Kidney (tissue), 14 donors: ENCODE data around the gene NPW. TPM values are rescaled to one million over a fixed set of nuclear protein-coding genes. Genes with fewer than 3 reads are reported as not detected.

Source experiments
- DNase-seq, 5 donors: peaks; one replicate each; pipeline ENCODE4 v3.0.0-alpha.2; 2013 to 2020
- FAIRE-seq: peaks from 2 replicates; lab custom pipeline; 2012; peaks lifted over from hg19 to GRCh38; lab: Jason Lieb, UNC
- H3K27ac ChIP-seq, 2 donors: one replicate each; pipeline ENCODE4 v1.7.0; 2013; ENCODE audit warnings: low read depth in 2 of 2, low read length in 2 of 2, inconsistent platforms in 1 of 2
- H3K27me3 ChIP-seq: one replicate; pipeline ENCODE4 v1.7.1; 2013; ENCODE audit warnings: low read length, inconsistent platforms; ENCODE audit not compliant: control insufficient read depth, insufficient read depth
- H3K36me3 ChIP-seq, 3 donors: one replicate each; pipeline versions ENCODE4 v1.7.0 to v1.7.1; 2013; ENCODE audit warnings: low read length in 3 of 3, control low read depth in 1 of 3, inconsistent platforms in 1 of 3; ENCODE audit not compliant: insufficient read depth in 3 of 3, control insufficient read depth in 2 of 3
- H3K4me1 ChIP-seq, 3 donors: one replicate each; pipeline versions ENCODE4 v1.7.0 to v1.7.1; 2013; ENCODE audit warnings: low read length in 3 of 3, inconsistent platforms in 1 of 3, low read depth in 1 of 3; ENCODE audit not compliant: control insufficient read depth in 2 of 3, insufficient read depth in 2 of 3
- H3K4me3 ChIP-seq, 3 donors: one replicate each; pipeline versions ENCODE4 v1.7.0 to v1.8.1; 2013; ENCODE audit warnings: low read length in 3 of 3, control low read depth in 1 of 3, inconsistent platforms in 1 of 3
- H3K9ac ChIP-seq, 3 donors: one replicate each; pipeline versions ENCODE4 v1.7.0 to v1.7.1; 2013; ENCODE audit warnings: low read length in 3 of 3, control low read depth in 1 of 3, inconsistent platforms in 1 of 3
- H3K9me3 ChIP-seq, 3 donors: one replicate each; pipeline versions ENCODE4 v1.7.0 to v1.7.1; 2013; ENCODE audit warnings: low read length in 3 of 3, control low read depth in 1 of 3, inconsistent platforms in 1 of 3; ENCODE audit not compliant: control insufficient read depth in 2 of 3, insufficient read depth in 1 of 3
- intact Hi-C: fragments of 100-400 bp; cut with DNase I; formaldehyde crosslinking; loops from one replicate; pipeline ENCODE4 v1.11.1; 2022
- polyA plus RNA-seq: library from polyadenylated mRNA; stranded (reverse); fragments of 350-450 nt; fragmentation: Illumina TruSeq; extraction: RNeasy Lipid Tissue Mini Kit (QIAGEN cat#74804); gene quantifications from one replicate; pipeline ENCODE4 v1.2.3, GENCODE V29; 2014; ENCODE audit warnings: low read depth, low replicate concordance; ENCODE audit not compliant: insufficient read depth
- total RNA-seq: library from RNA; stranded (reverse); fragmentation: NEBNext Ultra II Directional; extraction: Animal tissue kit (Norgen Biotek cat#: 25700); gene quantifications from one replicate; pipeline ENCODE4 v1.2.1, GENCODE V29; 2021
- TF ChIP-seq, protein P1 (sequence below): IDR thresholded peaks from 3 replicates; pipeline ENCODE4 v1.5.1; 2012; ENCODE audit warnings: mild to moderate bottlenecking, moderate library complexity, borderline replicate concordance; ENCODE audit not compliant: insufficient read depth; ENCODE audit errors: extremely low read depth
- donor health status: control.
- donor health status: control.
- donor health status: control.
- donor health status: control.
- donor health status: control.
- donor health status: DM: yes; HTN: yes; CAD: no.
- donor health status: Normal renal cell carcinoma (clear cell type).

The NPW gene
- total and polyA plus RNA-seq, 2 donors from 2014 or later, result not detected

- H3K9me3 ChIP-seq, result no peaks in the 10 kb centered on the region
- no peaks in the 10 kb centered on the region for H3K27me3 ChIP-seq
- no peaks in the 10 kb centered on the region for H3K36me3 ChIP-seq
- no peak overlapping the region for H3K9ac ChIP-seq
- H3K27ac ChIP-seq, result no peak overlapping the region
- H3K4me1 ChIP-seq, result peaks cover 0 to 30% (median 0%) of the 10 kb centered on the region in 3 donors
- FAIRE-seq (no peak), DNase-seq (no peak)
- H3K4me3 ChIP-seq, result peak overlapping the region in 1 of 3 donors; percentile 82
- TF ChIP-seq, protein P1, sequence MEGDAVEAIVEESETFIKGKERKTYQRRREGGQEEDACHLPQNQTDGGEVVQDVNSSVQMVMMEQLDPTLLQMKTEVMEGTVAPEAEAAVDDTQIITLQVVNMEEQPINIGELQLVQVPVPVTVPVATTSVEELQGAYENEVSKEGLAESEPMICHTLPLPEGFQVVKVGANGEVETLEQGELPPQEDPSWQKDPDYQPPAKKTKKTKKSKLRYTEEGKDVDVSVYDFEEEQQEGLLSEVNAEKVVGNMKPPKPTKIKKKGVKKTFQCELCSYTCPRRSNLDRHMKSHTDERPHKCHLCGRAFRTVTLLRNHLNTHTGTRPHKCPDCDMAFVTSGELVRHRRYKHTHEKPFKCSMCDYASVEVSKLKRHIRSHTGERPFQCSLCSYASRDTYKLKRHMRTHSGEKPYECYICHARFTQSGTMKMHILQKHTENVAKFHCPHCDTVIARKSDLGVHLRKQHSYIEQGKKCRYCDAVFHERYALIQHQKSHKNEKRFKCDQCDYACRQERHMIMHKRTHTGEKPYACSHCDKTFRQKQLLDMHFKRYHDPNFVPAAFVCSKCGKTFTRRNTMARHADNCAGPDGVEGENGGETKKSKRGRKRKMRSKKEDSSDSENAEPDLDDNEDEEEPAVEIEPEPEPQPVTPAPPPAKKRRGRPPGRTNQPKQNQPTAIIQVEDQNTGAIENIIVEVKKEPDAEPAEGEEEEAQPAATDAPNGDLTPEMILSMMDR, result no peak
- intact Hi-C loops, result no loop called here
These were observed 10.5 kb downstream of the NPW start for GRCh38 chr16:2030036-2030435.

- Histone ChIP-seq H3K4me3 (no peak overlapping the region), H3K36me3 (no peaks in the 10 kb centered on the region), H3K27ac (peak overlapping the region in 1 of 2 donors; percentile 49), H3K27me3 (no peaks in the 10 kb centered on the region), H3K4me1 (peaks cover 0 to 30% (median 0%) of the 10 kb centered on the region in 3 donors), H3K9ac (no peak overlapping the region), H3K9me3 (no peaks in the 10 kb centered on the region)
- no peak for FAIRE-seq
- peak in 1 of 5 donors; percentile 80 for DNase-seq
- TF ChIP-seq, protein P1, result no peak
- intact Hi-C loops, result no loop called here
These were observed 11.5 kb downstream of the NPW start for GRCh38 chr16:2031081-2031577.

- intact Hi-C loops, result no loop called here
- Histone ChIP-seq H3K27me3 (no peaks in the 10 kb centered on the region), H3K4me1 (peaks cover 0 to 37% (median 0%) of the 10 kb centered on the region in 3 donors), H3K9ac (no peak overlapping the region), H3K36me3 (peaks cover 0 to 3% (median 0%) of the 10 kb centered on the region in 3 donors), H3K27ac (peak overlapping the region; percentile 76 to 82), H3K9me3 (no peaks in the 10 kb centered on the region), H3K4me3 (peak overlapping the region in 1 of 3 donors; percentile 60)
- FAIRE-seq (no peak), DNase-seq (peak in 1 of 5 donors; percentile 54)
- TF ChIP-seq, protein P1, result no peak
These were observed 12.9 kb downstream of the NPW start for GRCh38 chr16:2032285-2033056.
